HG03457 (cell line): ENCODE measurements around the gene FANCM.

Experiments used
- ATAC-seq: cut with Tn5 transposase; IDR thresholded peaks from one replicate; pipeline ENCODE4 v1.9.1; 2021; ENCODE audit warnings: moderate number of reproducible peaks; ENCODE audit not compliant: unreplicated experiment

Gene FANCM, protein sequence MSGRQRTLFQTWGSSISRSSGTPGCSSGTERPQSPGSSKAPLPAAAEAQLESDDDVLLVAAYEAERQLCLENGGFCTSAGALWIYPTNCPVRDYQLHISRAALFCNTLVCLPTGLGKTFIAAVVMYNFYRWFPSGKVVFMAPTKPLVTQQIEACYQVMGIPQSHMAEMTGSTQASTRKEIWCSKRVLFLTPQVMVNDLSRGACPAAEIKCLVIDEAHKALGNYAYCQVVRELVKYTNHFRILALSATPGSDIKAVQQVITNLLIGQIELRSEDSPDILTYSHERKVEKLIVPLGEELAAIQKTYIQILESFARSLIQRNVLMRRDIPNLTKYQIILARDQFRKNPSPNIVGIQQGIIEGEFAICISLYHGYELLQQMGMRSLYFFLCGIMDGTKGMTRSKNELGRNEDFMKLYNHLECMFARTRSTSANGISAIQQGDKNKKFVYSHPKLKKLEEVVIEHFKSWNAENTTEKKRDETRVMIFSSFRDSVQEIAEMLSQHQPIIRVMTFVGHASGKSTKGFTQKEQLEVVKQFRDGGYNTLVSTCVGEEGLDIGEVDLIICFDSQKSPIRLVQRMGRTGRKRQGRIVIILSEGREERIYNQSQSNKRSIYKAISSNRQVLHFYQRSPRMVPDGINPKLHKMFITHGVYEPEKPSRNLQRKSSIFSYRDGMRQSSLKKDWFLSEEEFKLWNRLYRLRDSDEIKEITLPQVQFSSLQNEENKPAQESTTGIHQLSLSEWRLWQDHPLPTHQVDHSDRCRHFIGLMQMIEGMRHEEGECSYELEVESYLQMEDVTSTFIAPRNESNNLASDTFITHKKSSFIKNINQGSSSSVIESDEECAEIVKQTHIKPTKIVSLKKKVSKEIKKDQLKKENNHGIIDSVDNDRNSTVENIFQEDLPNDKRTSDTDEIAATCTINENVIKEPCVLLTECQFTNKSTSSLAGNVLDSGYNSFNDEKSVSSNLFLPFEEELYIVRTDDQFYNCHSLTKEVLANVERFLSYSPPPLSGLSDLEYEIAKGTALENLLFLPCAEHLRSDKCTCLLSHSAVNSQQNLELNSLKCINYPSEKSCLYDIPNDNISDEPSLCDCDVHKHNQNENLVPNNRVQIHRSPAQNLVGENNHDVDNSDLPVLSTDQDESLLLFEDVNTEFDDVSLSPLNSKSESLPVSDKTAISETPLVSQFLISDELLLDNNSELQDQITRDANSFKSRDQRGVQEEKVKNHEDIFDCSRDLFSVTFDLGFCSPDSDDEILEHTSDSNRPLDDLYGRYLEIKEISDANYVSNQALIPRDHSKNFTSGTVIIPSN (N-terminal part only)

DNA sequence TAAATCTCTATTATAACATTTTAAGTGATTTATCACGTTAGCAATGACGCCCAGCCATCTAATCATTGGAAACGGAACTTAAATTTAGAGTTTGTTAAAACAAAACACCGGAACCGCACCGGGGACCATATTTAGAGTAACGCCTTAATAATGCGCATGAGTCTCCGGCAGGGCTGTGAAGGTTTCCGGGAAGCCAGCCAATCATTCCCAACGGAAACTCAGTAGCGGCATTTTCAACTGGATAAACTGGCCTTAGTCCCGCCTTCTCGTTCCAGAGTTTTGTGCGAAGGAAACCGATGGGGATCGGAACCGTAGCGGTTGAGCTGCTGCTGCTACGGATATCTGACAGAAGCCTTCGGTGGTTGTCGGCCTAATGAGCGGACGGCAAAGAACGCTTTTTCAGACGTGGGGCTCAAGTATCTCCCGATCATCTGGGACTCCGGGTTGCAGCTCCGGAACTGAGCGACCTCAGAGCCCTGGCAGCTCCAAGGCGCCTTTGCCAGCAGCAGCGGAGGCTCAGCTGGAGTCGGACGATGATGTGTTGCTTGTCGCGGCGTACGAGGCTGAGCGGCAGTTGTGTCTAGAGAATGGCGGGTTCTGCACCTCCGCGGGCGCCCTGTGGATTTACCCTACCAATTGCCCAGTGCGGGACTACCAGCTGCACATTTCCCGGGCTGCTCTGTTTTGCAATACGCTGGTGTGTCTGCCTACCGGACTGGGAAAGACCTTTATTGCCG, at the start of gene FANCM:
FANCM (plus strand) TSS at position 272 of the 737 bp plus-strand sequence; CDS start at position 374, 102 bp downstream.
- peak; percentile 42 for ATAC-seq

DNA sequence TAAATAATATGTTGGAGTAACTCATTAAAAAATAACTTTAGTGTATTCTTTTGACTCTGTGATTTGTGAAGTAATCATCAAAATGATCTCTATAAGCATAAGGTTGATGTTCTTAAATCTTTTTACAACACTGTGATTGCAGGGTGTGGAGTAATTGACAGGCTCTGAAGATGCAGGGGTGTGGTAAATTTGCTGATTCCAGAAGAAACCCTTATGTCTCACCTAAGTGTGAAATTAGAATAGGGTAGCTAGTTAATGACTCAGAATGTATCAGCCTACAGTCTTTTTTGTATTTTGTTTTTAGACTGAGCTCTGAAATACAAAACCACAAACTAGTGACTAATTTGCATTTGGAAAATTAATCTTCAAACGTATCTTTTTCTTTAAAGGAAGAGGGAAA, 45.9 kb upstream of the FANCM start:
- ATAC-seq, result peak; percentile 66

DNA sequence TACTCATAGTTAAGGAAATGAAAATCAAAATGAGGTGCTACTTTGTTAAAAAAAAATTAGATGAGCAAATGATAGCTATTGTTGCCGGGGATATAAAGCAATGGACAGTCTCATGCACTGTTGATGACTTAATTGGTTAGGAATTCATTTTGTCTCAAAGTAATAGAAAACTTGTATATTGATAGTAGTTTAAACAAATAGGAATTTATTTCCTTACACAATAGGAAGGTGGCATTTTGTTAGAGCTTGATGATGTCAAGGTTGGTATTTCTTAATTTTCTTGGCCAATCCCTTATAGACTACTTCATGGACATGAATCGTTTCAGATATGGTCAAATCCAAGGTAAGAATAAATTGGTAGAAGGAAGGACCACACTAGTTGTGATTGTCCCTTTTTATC, 44.0 kb upstream of the FANCM start:
- ATAC-seq, result no peak

DNA sequence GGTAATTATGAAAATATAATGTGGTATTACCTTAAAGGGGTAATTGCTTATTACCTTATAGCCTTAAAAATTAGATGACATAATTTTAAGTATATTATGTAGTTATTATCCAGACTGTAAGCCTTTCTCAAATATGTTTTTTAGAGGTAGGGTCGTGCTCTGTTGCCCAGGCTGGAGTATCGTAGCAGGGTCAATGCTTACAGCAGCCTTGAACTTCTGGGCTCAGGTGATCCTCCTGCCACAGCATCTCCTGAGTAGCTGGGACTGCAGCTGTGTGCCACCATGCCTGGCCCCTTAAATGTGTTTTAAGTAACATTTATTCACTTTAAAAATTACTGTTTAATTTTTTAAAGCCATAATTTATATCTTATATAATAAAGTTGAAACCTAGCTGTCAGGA, 41.5 kb upstream of the FANCM start:
- no peak for ATAC-seq

DNA sequence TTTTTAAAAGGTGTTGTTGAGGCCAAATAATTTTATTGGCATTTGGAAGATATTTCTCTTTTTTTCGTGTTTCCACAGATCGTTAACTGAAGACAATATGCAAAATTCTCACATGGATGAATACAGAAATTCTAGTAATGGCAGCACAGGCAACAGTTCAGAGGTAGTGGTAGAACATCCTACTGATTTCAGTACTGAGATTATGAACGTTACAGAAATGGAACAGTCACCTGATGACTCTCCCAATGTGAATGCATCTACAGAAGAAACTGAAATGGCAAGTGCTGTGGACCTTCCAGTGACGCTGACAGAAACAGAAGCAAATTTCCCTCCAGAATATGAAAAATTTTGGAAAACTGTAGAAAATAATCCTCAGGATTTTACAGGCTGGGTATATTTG, 40.6 kb upstream of the FANCM start:
- no peak for ATAC-seq

DNA sequence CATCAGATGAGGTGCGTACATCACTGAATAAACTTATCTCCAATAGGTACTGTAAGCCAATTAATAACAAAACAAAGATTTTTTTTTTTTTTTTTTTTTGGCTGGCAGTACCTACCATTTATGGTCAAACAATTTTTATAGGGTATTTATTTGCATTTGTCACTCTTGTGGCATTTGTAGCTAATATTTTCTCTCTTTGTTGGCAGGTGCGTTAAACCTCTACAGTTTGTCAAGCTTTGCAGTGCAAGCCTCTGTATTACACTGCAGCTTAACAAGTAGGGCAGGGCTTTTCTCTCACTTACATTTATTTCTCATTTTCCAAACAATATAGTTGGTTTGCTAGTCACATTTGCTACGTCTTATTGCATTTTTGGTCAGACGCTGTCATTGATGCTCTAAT, 39.5 kb upstream of the FANCM start:
- ATAC-seq, result no peak

DNA sequence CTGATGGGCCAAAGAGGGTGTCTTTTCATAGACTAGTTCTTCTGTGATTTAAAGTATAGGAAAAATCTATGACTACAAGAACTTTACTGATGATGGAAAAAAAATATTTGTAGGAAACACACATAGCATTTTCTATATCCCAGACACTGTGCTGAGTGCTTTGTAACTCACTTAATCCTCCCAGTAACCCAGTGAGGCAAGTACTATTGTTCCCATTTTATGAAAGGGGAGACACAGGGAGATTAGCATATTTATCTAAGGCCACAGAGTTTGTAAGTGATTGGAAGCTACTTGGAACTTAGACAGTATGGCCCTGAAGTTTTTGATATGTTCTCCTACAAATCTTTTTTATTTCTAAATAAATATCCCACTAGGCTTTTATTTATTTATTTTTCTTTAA, 31.9 kb upstream of the FANCM start:
- no peak for ATAC-seq

DNA sequence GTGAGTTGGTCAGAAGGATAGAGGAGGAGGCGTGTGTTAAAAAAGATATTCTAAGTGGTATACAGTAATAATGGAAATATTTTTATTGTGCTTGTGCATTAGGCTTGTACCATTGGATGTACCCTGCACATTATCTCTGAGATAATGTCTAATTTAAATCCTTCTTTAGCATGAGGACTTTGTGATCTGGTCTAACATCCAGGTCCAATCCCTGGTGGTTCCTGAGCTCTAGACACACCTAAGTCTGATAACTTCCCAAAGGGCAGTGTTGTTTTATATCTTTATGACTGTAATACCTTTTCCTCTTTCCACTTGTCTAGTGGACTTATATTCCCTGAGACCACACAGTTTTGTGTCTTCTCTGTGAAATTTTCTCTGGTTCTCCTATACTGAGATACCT, 31.2 kb upstream of the FANCM start:
- ATAC-seq, result no peak

DNA sequence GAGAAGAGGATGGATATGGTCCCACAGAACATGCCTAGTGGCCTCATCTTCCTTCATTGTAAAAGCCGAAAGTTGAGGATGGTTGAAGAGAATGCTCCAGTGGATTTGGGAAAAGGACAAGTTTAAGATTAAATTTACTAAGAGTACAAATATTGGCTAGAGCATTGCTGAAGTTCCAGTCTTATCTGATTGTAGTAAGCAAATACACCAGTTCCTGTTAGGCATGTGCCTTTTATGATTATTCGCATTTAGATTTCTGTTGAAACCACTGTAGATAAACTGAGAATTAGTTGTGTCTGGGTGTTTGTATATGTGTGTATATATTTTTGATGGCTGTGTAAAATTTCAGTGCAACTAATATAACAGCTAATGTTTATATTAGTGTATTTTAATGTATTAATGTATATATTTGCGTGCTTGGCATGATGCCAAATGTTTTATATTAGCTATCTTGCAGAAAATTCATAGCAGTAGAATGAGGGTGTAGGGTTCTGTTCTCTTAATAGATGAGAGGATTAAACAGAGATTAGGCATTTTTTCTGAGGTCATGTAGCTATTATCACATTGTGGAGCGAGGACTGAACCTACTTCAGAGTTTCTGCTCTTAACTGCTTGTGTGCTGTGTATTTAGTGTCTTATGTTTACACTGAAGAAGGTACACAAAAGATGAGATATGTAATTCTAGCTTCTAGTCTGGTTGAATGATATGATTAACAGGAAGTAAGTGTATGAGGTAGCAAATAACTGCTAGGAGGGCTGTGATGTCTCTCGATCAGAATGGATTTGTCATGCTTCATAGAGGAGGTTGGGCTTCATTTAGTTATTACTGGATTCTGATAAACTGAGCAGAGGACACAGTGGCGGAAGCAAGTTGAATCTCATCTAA, 22.6 kb upstream of the FANCM start:
- no peak for ATAC-seq

DNA sequence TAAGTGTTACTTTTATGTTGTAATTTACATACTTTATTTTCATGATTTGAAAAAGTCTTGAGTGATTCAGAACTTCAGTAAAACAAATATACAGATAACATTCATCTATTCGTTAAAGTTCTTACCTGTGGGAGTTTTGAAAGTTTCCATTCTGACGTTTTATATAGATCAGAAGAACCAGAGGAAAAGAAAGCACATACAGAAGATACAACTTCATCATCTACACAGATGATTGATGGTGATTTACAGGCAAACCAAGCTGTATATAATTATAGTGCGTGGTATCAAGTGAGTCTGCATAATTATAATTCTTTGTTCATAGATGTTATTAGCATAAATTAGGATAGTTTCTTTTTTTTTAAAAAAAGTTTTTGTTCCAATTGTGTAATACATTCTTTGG, 21.4 kb upstream of the FANCM start:
- ATAC-seq, result no peak

DNA sequence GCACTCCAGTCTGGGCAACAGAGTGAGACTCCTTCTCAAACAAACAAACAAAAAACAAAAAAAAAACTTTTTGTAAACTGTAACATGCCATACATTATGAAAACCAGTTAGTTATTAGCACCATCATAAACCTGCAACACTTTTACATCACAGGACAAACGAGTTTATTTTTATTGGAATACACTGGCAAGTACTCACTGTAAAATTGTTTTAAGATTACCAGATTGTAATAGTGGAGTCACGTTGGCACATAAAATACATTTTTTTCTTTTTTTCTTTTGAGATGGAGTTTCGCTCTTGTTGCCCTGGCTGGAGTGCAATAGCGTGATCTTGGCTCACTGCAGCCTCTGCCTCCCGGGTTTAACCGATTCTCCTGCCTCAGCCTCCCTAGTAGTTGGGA, 17.1 kb upstream of the FANCM start:
- ATAC-seq, result no peak

DNA sequence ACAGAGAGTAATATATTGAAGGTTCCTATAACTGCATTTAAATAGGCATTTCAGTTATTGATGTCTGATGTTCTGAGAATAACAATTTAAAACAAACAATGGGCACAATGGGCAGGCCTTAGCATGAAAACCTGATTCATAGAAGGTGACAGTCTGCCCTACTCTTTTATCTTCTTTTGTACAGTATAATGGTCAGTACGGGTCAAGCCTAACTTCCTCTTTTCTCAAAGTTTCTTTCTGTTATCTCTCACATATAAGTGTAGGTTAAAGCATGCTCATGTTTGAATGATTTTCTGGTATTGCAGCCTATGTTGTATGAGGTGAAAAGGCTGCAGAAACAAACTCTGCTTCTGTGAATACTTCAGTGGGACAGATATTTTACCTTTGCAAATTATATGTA, 15.6 kb upstream of the FANCM start:
- no peak for ATAC-seq

DNA sequence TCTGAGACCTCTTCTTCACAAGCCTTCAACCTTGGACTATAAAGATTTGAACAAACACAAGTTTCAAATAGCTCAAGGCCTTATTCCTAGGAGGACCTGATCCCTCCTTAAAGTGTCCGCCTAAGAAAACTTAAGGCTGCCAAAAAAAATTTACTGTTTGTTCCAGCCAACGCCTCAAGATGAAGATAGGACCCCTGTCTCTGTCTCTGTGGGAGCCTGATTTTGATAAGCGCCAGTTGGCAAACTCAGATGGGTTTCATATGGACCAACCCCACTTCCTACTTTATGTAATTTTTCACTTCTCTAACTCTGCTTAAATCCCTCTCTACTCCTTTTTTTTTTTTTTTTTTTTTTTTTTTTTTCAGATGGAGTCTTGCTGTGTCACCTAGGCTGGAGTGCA, 12.5 kb upstream of the FANCM start:
- ATAC-seq, result no peak

DNA sequence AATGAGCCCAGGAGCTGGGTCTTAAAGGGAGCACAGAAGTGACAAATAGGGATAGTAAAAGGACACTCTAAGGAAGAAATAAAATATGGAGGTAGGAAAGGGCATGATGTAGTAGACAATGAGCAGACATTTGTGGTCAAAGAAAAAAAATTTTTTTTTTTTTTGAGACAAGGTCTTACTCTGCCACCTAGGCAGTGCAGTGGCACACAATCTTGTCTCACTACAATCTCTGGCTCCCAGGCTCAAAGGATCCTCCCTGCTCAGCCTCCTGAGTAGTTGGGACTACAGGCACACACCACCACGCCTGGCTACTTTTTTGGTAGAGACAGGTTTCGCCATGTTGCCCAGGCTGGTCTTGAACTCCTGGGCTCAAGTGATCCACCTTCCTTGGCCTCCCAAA, 10.0 kb upstream of the FANCM start:
- no peak for ATAC-seq

DNA sequence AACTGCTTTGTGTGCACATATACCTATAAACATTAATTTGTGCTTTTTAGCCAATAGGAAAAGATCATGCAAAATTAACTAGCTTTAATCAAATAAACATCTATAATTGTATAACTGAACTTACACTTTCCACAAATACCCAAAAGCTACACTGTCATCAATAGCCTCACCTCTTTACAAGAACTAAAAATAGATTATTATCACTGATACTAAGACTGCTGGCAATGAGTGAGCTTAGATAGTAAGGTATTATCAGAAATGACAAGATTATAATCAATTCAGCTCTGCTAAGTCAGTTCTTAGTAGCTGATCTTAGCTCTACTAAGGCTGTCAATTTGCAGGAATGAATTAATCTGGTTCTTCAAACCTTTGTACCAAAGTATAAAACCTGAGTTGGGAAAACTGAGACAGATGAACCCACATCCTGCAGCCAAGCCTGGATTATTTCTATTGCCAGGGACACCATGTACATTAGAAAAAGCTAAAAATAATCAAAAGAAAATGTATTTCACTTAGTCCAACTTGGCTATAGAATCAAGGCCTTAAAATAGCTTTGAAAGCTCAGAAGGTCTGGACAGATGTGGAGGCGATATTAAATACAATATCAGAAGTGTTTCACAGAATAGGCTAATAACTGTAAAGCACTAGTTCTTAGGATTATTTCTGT, 6.6 kb upstream of the FANCM start:
- no peak for ATAC-seq

DNA sequence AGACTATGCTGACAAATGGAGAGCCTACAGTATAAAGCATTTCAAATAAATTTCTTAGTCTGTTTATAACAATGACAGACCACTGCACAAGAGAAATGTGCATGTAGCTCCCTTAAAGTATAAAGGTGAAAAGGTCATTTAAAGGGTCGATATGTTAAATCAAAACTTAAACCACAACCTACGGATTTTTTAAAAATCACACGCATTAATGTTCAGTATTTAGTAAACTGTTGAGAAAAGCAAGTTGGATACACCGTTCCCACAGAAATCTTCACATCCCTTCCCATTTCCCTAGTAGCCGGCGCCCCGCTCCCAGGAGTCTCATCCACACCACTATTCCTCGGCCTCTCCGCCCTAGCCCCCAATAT, 2.1 kb upstream of the FANCM start:
- no peak for ATAC-seq

DNA sequence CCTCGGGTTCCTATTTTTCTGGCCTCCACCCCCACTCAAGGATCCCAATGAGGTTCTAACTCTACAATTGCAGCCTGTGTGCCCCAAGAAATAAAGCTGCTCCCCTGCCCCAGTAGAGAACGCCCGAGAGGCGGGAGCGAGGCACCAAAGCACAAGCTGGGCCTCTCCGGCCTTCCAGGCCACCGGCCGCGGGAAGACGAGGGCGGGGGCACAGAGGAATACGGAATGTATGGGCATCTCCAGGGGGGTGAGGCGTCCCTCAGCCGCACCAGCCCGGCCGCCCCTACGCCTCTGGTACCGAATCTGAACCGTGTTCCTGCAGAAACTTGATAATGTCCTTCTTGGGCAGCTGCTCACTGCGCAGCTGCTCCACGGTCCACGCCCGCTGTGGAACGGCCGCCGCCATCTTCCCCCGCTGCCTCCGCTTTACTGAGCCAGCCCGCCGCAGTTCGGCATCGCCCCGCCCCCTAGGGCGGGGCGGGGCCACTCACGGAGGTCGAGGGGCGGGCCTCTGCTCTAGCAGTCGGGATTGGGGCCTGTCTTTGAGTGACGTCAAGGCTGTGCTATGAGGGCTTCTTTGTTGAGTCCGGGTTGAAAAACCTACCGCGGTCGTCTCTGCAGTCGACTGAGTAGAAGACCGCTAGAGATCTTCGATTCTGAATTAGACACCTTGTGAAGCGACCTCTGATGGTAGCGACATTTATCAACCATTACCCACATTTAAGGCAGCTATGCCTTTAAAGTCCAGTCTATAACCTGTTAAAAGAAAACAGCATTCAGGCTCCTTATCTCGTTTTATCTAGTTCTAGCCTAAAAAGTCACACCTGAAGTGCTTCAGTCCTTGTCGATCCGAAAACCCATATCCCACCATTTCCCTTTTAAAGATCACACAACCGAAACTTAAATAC, 1.4 kb upstream of the FANCM start, which contains the start of gene FKBP3:
FKBP3 (minus strand) TSS at position 431 of the 908 bp plus-strand sequence; CDS start at position 406, 25 bp downstream.
- ATAC-seq, result peak; percentile 86

DNA sequence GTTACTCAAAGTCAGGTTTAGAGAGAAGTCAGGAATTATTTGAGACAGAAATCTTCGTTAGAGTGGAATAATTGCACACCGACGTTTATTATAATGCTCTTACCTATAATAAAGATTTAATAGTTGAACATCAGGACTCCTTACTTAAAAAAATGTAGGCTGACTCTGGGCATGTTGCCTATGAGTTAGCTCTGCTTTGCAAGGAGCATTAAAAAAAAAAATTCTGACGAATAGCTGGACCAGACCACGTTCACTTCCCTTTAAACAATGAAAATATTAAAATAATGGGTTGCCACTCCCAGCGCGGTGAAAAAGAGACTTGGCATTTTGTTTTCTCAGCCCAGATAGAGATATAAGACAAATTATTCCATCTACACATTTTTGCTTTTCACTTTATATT, 574 bp upstream of the FANCM start:
- ATAC-seq, result no peak
